Upper lobe of left lung (tissue), 4 donors: ENCODE results near the gene RBM10.

Source experiments
- POLR2AphosphoS5 ChIP-seq, 2 donors: sonication (generic); formaldehyde crosslinking; IDR thresholded peaks; one replicate each; pipeline ENCODE4 v1.5.1; 2017; ENCODE audit warnings: antibody characterized with exemption in 2 of 2
- TF ChIP-seq, protein P1 (sequence below), 6 experiments: fragments of 450-650 bp in 4 of 6; fragments of 200-600 bp in 2 of 6; sonication (generic) in 2 of 6; IDR thresholded peaks; one replicate each; pipeline ENCODE4 v1.5.1; 2016 to 2019; ENCODE audit warnings: antibody characterized with exemption in 6 of 6

DNA sequence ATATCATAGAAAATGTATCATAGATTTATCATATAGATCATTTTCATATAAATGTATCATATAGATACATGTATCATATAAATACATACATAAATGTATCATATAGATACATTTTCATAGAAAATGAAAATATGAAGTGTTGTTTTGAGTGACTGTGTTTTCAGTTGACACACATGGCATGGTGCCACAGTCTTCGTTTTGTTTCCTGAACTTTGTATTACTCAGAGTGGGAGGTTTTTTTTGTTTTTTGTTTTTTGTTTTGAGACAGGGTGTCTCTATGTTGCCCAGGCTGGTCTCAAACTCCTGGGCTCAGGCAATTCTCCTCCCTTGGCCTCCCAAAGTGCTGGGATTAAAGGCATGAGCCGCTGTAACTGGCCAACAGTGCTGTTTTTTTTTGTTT is 3.9 kb downstream of the RBM10 start:
- no peak for TF ChIP-seq POLR2AphosphoS5 (IDR thresholded peaks at IDR 0.05)
- TF ChIP-seq, protein P1, sequence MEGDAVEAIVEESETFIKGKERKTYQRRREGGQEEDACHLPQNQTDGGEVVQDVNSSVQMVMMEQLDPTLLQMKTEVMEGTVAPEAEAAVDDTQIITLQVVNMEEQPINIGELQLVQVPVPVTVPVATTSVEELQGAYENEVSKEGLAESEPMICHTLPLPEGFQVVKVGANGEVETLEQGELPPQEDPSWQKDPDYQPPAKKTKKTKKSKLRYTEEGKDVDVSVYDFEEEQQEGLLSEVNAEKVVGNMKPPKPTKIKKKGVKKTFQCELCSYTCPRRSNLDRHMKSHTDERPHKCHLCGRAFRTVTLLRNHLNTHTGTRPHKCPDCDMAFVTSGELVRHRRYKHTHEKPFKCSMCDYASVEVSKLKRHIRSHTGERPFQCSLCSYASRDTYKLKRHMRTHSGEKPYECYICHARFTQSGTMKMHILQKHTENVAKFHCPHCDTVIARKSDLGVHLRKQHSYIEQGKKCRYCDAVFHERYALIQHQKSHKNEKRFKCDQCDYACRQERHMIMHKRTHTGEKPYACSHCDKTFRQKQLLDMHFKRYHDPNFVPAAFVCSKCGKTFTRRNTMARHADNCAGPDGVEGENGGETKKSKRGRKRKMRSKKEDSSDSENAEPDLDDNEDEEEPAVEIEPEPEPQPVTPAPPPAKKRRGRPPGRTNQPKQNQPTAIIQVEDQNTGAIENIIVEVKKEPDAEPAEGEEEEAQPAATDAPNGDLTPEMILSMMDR (IDR thresholded peaks at IDR 0.05) = no peak
